ENCODE data around the gene ZNF385B. TPM values are rescaled to one million over a fixed set of nuclear protein-coding genes. Genes with fewer than 3 reads are reported as not detected.

Gene ZNF385B
- 10 to 100 TPM in 2 of 4 donors, 1 to 10 TPM in 2; 9.7 to 24.9 (median 11.4) TPM for total RNA-seq

DNA sequence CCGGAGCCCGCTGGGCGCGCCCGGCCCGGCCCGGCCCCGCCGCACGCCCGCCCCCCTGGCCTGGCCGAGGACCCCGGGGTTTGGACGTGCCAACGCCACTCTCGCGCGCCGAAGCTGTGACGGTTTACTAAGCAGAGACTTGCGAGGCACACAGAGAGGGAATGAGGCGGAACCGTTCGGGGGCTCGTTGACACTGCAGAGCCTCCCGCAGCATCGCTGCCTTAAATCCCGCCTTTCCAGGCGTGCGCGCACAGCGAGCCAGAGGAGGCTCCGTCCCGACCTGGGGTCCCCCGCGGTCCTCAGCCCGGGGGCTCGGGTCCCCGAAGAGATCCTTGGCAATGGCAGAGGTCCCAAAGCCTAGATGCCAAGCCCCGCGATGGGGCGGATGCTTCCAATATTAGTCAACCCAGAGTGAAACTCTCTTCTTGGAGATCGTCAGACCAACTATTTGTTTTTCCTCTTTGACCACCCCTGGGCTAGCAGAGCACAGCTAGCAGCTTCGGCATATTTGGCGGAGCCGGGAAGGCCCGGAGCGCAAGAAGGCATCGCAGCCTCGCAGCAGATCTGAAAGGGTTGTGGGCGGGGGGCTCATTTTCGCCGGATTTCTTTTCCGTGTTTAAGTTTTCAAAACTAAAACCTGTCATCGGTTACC is at the start of gene ZNF385B:
Gene ZNF385B, minus strand, starts transcription at position 197 of the 652 bp plus-strand sequence.
- in situ Hi-C loops (cut with MboI; ENCODE audit: low sequenced_read_pairs in 4 of 4) (no loop called here), intact Hi-C loops (cut with DNase I; ENCODE audit: low total_unique reads) (no loop called here)
- Histone ChIP-seq H3K36me3 (no peaks in the 10 kb centered on the region), H3K27me3 (no peaks in the 10 kb centered on the region), H3K4me1 (peaks cover 9 to 17% of the 10 kb centered on the region in 2 donors), H3K9me3 (no peaks in the 10 kb centered on the region), H3K27ac (peak within 1 kb of the TSS; percentile 38 to 62 (median 54)), H3K4me3 (peak within 1 kb of the TSS; percentile 58 to 69 (median 65))
- DNase-seq (no peak), ATAC-seq (peak; percentile 19 to 64)
- TF ChIP-seq, protein P1, sequence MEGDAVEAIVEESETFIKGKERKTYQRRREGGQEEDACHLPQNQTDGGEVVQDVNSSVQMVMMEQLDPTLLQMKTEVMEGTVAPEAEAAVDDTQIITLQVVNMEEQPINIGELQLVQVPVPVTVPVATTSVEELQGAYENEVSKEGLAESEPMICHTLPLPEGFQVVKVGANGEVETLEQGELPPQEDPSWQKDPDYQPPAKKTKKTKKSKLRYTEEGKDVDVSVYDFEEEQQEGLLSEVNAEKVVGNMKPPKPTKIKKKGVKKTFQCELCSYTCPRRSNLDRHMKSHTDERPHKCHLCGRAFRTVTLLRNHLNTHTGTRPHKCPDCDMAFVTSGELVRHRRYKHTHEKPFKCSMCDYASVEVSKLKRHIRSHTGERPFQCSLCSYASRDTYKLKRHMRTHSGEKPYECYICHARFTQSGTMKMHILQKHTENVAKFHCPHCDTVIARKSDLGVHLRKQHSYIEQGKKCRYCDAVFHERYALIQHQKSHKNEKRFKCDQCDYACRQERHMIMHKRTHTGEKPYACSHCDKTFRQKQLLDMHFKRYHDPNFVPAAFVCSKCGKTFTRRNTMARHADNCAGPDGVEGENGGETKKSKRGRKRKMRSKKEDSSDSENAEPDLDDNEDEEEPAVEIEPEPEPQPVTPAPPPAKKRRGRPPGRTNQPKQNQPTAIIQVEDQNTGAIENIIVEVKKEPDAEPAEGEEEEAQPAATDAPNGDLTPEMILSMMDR (IDR thresholded peaks at IDR 0.05 in 4 of 5, conservative IDR thresholded peaks at IDR 0.05 in 1 of 5): no peak
- TF ChIP-seq POLR2A (IDR thresholded peaks at IDR 0.05): no peak

- ATAC-seq: no peak
- no peaks in the 10 kb centered on the region for H3K9me3 ChIP-seq
- no peaks in the 10 kb centered on the region for H3K4me1 ChIP-seq
- H3K27me3 ChIP-seq: no peaks in the 10 kb centered on the region
- no peak overlapping the region for H3K27ac ChIP-seq
- in situ Hi-C loops (cut with MboI; ENCODE audit: low sequenced_read_pairs in 4 of 4): no loop called here
- H3K4me3 ChIP-seq: no peak overlapping the region
- intact Hi-C loops (cut with DNase I; ENCODE audit: low total_unique reads): no loop called here
- no peaks in the 10 kb centered on the region for H3K36me3 ChIP-seq
- TF ChIP-seq, protein P1 (IDR thresholded peaks at IDR 0.05 in 4 of 5, conservative IDR thresholded peaks at IDR 0.05 in 1 of 5): no peak
- no peak for TF ChIP-seq POLR2A (IDR thresholded peaks at IDR 0.05)
- no peak for DNase-seq
These were observed 49.3 kb upstream of the ZNF385B start for GRCh38 chr2:179910735-179911113.

DNA sequence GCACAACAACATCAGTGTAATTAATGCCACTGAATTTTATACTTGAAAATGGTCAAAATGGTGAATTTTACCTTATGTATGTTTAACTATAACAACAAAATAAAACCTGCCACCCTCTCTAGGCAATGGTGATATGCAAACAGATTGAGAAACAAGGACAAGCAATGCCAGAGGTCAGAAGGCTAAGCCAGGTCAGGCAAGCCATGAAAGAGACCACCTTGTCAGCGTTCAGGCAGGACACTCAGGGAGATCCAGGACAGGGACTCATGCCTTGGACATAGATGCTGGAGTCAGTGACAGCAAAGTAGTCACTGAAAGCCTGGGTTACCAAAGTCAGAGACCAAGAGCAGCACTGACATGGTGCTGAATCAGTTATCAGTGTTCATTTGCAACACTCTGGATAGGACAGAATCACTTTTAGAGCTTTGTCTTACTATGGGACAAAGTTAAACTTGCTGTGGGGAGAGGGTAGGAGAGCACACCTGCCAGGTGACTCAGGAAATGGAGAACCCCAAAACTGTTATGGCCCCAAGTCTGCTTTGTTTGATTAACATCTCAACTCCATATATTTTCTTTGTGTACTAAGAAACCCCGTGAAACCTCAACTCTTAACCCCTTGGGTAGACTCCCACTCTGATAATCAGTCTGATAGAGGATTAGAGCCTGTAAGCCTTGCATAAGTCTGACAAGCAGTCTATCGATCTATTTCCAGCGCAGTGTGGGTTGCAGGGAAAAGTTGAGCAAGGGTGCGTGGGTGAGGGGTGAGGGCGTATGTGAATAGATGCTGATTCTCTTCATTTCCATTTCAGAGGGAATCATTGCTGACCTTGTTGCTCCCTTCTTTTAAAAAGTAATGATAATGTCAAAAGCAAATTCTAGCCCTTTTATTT is 48.7 kb upstream of the ZNF385B start:
- Histone ChIP-seq H3K4me3 (no peak overlapping the region), H3K4me1 (no peaks in the 10 kb centered on the region), H3K9me3 (no peaks in the 10 kb centered on the region), H3K36me3 (no peaks in the 10 kb centered on the region), H3K27ac (no peak overlapping the region), H3K27me3 (no peaks in the 10 kb centered on the region)
- ATAC-seq (no peak), DNase-seq (no peak)
- in situ Hi-C loops (cut with MboI; ENCODE audit: low sequenced_read_pairs in 4 of 4): no loop called here
- intact Hi-C loops (cut with DNase I; ENCODE audit: low total_unique reads): no loop called here
- TF ChIP-seq, protein P1 (IDR thresholded peaks at IDR 0.05 in 4 of 5, conservative IDR thresholded peaks at IDR 0.05 in 1 of 5): no peak
- no peak for TF ChIP-seq POLR2A (IDR thresholded peaks at IDR 0.05)

- H3K27me3 ChIP-seq: no peaks in the 10 kb centered on the region
- no peak for ATAC-seq
- DNase-seq: no peak
- TF ChIP-seq POLR2A (IDR thresholded peaks at IDR 0.05): no peak
- TF ChIP-seq, protein P1 (IDR thresholded peaks at IDR 0.05 in 4 of 5, conservative IDR thresholded peaks at IDR 0.05 in 1 of 5): no peak
- H3K36me3 ChIP-seq: no peaks in the 10 kb centered on the region
- H3K4me3 ChIP-seq: no peak overlapping the region
- H3K27ac ChIP-seq: no peak overlapping the region
- in situ Hi-C loops (cut with MboI; ENCODE audit: low sequenced_read_pairs in 4 of 4) (no loop called here), intact Hi-C loops (cut with DNase I; ENCODE audit: low total_unique reads) (no loop called here)
- no peaks in the 10 kb centered on the region for H3K9me3 ChIP-seq
- H3K4me1 ChIP-seq: no peaks in the 10 kb centered on the region
These were observed 39.2 kb upstream of the ZNF385B start for GRCh38 chr2:179900655-179901054.
